ENCODE data around the gene SH2B2. TPM values are rescaled to one million over a fixed set of nuclear protein-coding genes. Genes with fewer than 3 reads are reported as not detected.

Gene SH2B2
- total and polyA plus RNA-seq, 4 donors: 0.65 to 1.4 (median 1.0) TPM; not detected in 1

DNA sequence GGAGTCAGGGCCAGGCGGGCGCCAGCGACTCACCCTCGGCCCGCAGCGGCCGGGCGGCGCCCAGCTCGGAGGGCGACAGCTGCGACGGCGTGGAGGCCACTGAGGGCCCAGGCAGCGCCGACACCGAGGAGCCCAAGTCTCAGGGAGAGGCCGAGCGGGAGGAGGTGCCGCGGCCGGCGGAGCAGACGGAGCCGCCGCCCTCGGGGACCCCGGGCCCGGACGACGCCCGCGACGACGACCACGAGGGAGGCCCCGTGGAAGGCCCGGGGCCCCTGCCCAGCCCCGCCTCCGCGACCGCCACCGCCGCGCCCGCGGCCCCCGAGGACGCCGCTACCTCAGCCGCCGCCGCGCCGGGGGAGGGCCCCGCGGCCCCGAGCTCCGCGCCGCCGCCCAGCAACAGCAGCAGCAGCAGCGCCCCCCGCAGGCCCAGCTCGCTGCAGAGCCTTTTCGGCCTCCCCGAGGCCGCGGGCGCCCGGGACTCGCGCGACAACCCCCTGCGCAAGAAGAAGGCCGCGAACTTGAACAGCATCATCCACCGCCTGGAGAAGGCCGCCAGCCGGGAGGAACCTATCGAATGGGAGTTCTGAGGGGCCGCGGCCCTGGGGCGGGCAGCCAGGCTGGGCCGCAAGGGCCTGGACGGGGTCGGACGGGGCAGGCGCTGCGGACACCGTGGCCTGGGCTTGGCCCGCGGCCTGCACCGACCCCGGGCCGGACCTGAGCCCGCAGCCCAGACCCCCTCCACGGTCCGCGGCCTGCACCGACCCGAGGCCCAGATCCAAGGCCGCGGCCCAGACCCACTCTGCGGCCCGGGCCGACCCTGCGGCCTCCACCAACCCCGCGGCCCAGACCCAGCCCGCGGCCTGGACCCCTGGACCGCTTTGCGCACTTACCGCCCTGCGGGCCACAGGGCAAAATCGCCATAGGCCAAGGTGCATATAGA is 37.9 kb upstream of the SH2B2 start (continued):
- TF ChIP-seq RXRA (IDR thresholded peaks at IDR 0.05): no peak

DNA sequence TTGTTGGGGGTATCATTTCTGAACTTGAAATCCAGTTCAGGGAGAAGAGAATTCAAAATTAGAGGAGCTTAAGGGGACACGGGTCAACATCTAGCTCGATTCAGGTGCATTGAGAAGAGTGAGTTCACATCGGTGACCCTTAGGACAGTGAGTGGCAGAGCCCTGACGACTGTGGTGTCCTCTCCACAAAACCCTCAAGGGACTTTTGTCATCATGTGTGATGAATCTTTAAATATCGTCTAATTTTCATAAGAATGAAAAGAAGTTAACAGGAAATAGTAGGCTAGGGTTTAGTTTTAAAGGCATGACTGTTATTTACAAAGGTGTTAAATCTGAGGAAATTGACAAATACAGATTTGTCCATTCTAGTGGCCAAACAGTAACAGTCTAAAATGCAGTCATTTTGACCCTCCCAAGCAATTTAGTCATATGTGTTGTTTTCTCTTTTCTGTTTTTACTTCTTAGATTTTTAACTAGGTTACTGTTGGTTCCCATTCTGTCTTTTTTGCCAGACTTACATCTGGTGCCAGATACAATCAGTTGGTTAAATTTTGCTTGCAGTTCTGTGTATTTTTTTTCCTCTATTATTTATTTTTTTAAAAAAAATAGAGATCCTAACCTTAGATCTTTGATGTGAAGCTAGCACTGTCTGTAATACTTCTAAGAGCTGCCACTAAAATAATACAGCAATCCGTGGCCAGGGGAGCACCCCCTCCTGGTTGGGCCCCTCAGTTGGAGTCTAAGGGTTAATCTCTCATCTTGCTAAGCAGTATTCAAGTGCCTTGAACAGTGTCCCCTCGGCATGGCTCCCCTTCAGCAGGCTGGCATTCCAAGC is 34.9 kb upstream of the SH2B2 start:
- TF ChIP-seq NR2F2 (IDR thresholded peaks at IDR 0.05) (no peak), HNF4A (conservative IDR thresholded peaks at IDR 0.05) (no peak), RAD21 (IDR thresholded peaks at IDR 0.05) (no peak), RXRA (IDR thresholded peaks at IDR 0.05) (no peak)
- TF ChIP-seq, protein P1, sequence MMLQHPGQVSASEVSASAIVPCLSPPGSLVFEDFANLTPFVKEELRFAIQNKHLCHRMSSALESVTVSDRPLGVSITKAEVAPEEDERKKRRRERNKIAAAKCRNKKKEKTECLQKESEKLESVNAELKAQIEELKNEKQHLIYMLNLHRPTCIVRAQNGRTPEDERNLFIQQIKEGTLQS (IDR thresholded peaks at IDR 0.05): no peak
- no peaks in the 10 kb centered on the region for H3K27me3 ChIP-seq (ENCODE audit: control insufficient read depth in 4 of 4, insufficient read depth in 4 of 4, low read length in 3 of 4)
- H3K4me1 ChIP-seq (ENCODE audit: control insufficient read depth in 4 of 4, insufficient read depth in 4 of 4, low read length in 3 of 4): peaks cover 0 to 13% (median 6%) of the 10 kb centered on the region in 4 donors
- no peak for DNase-seq (ENCODE audit: low spot score)
- H3K36me3 ChIP-seq (ENCODE audit: control insufficient read depth in 4 of 4, insufficient read depth in 3 of 4, low read depth in 1 of 4, low read length in 3 of 4): peaks cover 0 to 6% (median under 1%) of the 10 kb centered on the region in 4 donors
- no peak overlapping the region for H3K4me3 ChIP-seq (ENCODE audit: low read depth in 1 of 3, low read length in 3 of 3)
- WGBS: 91% methylated on average over 7 of the region's 7 CpGs
- no peak overlapping the region for H3K27ac ChIP-seq (ENCODE audit: low read depth in 1 of 2, low read length in 2 of 2)
- H3K9ac ChIP-seq (ENCODE audit: low read depth in 1 of 2, low read length in 2 of 2): peak overlapping the region in 1 of 2 donors; percentile 9
- H3K9me3 ChIP-seq (ENCODE audit: control insufficient read depth in 4 of 4, low read length in 3 of 4): no peaks in the 10 kb centered on the region

DNA sequence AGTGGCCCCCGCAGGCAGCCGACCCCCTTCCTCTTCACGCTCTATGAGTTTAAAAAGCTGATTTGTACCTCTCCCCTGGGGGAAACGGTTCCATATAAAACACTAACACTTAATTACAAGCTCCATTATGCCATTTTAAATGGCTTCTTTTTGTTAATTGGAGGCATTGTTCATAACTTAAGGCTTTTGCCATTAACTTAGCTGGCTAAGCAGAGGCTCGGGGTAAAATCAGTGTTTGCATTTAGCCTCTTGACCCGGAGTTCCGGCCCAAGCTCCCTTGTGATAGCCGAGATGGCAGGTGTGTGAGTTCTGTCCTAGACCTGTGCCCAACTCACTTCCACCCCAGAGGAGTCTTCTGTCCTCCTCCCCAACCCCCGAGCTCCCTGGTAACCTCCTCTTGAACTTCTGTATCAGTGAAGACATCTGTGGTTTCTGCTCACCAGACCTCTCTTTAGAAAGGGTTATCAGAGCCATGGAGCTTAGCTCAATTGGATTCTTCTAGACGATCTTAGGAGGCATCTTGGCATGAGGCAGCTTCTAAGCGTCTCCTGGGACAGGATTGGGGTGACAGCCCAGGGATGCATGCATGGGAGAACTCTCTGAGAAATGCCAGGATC is 34.2 kb upstream of the SH2B2 start:
- no peak overlapping the region for H3K9ac ChIP-seq (ENCODE audit: low read depth in 1 of 2, low read length in 2 of 2)
- DNase-seq (ENCODE audit: low spot score): no peak
- 91% methylated on average over 11 of the region's 11 CpGs for whole genome bisulfite sequencing
- no peaks in the 10 kb centered on the region for H3K27me3 ChIP-seq (ENCODE audit: control insufficient read depth in 4 of 4, insufficient read depth in 4 of 4, low read length in 3 of 4)
- TF ChIP-seq YY1 (IDR thresholded peaks at IDR 0.05) (no peak), EGR1 (IDR thresholded peaks at IDR 0.05; ENCODE audit: low read depth in 2 of 2) (no peak), RAD21 (IDR thresholded peaks at IDR 0.05) (no peak)
- TF ChIP-seq, protein P2, sequence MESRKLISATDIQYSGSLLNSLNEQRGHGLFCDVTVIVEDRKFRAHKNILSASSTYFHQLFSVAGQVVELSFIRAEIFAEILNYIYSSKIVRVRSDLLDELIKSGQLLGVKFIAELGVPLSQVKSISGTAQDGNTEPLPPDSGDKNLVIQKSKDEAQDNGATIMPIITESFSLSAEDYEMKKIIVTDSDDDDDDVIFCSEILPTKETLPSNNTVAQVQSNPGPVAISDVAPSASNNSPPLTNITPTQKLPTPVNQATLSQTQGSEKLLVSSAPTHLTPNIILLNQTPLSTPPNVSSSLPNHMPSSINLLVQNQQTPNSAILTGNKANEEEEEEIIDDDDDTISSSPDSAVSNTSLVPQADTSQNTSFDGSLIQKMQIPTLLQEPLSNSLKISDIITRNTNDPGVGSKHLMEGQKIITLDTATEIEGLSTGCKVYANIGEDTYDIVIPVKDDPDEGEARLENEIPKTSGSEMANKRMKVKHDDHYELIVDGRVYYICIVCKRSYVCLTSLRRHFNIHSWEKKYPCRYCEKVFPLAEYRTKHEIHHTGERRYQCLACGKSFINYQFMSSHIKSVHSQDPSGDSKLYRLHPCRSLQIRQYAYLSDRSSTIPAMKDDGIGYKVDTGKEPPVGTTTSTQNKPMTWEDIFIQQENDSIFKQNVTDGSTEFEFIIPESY (IDR thresholded peaks at IDR 0.05): no peak
- no peak overlapping the region for H3K4me3 ChIP-seq (ENCODE audit: low read depth in 1 of 3, low read length in 3 of 3)
- peaks cover 0 to 6% (median 0%) of the 10 kb centered on the region in 4 donors for H3K36me3 ChIP-seq (ENCODE audit: control insufficient read depth in 4 of 4, insufficient read depth in 3 of 4, low read depth in 1 of 4, low read length in 3 of 4)
- H3K4me1 ChIP-seq (ENCODE audit: control insufficient read depth in 4 of 4, insufficient read depth in 4 of 4, low read length in 3 of 4): peaks cover 0 to 15% (median 8%) of the 10 kb centered on the region in 4 donors
- no peaks in the 10 kb centered on the region for H3K9me3 ChIP-seq (ENCODE audit: control insufficient read depth in 4 of 4, low read length in 3 of 4)
- no peak overlapping the region for H3K27ac ChIP-seq (ENCODE audit: low read depth in 1 of 2, low read length in 2 of 2)
